GOT3 (cell line): ENCODE measurements around the gene SLC10A3.

Experiments used
- DNase-seq: peaks from one replicate; lab custom pipeline; 2025; ENCODE audit warnings: mixed read lengths; lab: John Stamatoyannopoulos, UW

SLC10A3 gene

DNA sequence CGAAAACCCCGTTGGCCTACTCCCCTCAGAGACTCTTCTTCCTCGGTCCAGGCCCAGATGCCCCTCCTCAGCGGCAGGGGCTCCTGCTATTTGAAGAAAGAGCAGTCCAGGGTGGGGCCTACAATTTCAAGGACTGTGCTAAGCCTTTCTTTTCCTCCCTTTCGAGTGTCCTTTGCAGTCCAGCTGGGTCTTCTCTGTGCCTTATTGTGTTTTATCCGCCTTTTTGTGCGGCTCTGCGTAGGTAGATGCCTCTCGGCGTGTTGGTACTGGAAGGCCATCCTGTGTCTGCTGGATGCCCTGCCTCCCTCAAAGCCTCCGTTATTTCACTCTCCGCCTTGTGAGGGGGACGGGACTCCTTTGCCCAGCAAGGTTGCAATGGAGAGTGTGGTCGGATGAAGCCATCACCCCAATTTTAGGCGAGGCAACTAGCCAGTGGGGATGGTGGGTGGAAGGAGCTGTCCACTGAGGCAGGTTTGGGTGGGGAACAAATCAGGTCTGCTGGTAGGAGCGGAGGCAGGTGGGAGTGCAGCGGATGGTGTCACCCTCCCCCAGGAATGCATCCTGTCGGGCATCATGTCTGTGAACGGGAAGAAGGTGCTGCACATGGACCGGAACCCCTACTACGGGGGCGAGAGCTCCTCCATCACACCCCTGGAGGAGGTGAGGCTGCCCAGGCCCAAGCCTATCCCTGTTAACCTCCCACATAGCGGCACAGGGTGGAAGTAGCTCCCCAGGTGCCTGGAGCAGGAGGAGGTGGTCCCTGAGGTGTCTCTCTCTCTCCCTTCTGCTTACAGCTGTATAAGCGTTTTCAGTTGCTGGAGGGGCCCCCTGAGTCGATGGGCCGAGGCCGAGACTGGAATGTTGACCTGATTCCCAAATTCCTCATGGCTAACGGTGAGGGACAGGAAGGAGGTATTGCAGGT lies 52.2 kb downstream of the SLC10A3 start:
- no peak for DNase-seq
